Spleen (tissue), 7 donors: ENCODE results near the gene HGS.

Experiments
- CTCF ChIP-seq, 11 experiments: fragments of 200-600 bp in 7 of 11; fragments of 450-650 bp in 4 of 11; sonication (generic) in 4 of 11; IDR thresholded peaks in 8 of 11; conservative IDR thresholded peaks in 3 of 11; 1 replicate in 7 of 11; 2 replicates in 4 of 11; pipeline versions ENCODE4 v1.4.0 to v1.8.0; 2016 to 2021; ENCODE audit warnings: antibody characterized with exemption in 11 of 11, inconsistent platforms in 4 of 11, mild to moderate bottlenecking in 1 of 11
- POLR2A ChIP-seq, 3 donors: fragments of 450-650 bp; IDR thresholded peaks; one replicate each; pipeline ENCODE4 v1.5.1; 2017; ENCODE audit warnings: antibody characterized with exemption in 3 of 3, mild to moderate bottlenecking in 1 of 3
- POLR2AphosphoS5 ChIP-seq, 3 donors: sonication (generic); formaldehyde crosslinking; IDR thresholded peaks; one replicate each; pipeline ENCODE4 v1.5.1; 2017; ENCODE audit warnings: antibody characterized with exemption in 3 of 3
- donor health status: DM: no; HTN: no; CAD: no; lungs with moderate emphysema.
- donor health status: DM: no; HTN: no; CAD: no.
- donor health status: DM: no; HTN: no; CAD: no.

GRCh38 chr17:81651692-81652091 lies 32.1 kb upstream of the HGS start:
- TF ChIP-seq POLR2AphosphoS5 (IDR thresholded peaks at IDR 0.05) (no peak), CTCF (IDR thresholded peaks at IDR 0.05 in 8 of 11, conservative IDR thresholded peaks at IDR 0.05 in 3 of 11) (no peak), POLR2A (IDR thresholded peaks at IDR 0.05) (no peak)
